Measurements from ENCODE around the gene MCM10.
A peak's percentile ranks its signal among the peaks of the same experiment; 100 is the strongest.

MCM10 gene

DNA sequence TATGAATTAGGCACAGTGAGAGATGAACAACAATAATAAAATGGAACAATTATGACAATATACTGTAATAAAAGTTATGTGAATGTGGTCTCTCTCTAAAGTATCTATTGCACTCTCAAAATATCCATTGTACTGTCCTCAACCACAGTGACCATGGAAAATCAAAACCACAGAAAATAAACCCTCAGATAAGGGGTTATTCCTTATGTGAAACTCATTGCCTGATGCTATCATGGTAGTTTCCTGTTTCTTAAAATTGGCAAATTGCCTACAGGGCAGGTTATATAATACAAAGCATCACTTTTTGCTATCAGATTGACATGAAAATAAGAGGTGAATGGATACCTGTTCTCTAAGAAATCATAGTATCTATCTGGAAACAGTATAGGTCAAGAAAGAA, 3.8 kb downstream of the MCM10 start:
- peak; percentile 2 for DNase-seq (ENCODE audit: low read depth)

GRCh38 chr10:13167568-13167967, 6.2 kb downstream of the MCM10 start:
- DNase-seq (ENCODE audit: low read depth) = no peak

DNA sequence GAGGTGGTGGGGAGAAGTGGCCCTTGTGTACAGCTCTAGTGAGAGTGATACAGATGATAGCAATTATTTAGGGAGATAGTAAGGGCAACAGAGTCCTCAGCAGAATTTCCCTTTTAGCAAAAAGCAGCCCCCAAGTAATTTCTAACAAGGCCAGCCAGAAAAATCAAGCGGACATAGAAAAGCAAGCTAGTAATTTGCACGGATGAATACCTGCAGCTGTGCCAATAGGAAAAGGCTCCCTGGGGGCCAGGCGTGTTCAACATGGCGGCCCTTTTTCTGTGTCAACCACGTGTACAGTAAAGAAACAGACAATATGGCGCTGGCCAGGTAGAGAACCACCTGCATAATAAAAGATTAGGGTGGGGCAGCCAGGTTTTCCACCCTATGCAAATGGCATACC, 7.4 kb downstream of the MCM10 start:
- DNase-seq (ENCODE audit: low read depth) = no peak

DNA sequence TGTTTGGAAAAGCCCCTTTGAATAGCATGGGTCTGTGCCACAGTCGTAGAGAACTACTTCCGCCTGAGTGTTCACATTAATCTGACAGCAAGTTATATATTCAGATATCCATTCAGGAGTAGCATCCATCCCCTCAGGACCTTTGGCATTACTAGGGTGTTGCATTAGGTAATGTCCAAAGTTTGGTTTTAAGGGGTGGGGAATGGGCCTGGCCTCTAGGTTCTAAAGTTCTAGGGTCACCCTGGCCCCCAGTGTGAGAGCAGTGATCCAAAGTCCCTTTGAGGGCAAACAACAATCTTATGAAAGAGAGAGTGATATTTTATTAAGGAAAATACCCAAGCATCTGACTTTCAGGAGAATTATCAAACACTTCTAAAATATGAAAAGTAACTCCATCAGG, 12.3 kb downstream of the MCM10 start:
- no peak for DNase-seq (ENCODE audit: low read depth)

DNA sequence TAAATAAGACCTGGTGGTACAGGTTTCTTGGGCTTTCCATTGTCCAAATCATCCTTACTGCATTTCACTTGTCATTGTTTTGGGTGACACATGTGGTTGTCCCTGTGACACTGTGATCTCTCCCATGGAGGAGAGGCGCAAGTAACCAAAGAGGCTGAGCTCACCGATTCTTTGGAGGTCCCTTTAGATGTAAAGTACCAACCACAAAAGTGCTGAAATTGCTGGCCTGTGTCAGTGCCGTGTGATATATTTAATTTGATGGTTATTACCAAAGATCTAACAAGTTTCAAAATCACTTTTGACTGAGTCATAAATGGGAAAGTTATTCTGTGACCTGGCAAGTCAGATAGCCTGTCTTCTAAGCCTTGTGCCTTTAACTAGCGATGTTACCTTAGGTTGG, 19.4 kb downstream of the MCM10 start:
- no peak for DNase-seq (ENCODE audit: low read depth)

GRCh38 chr10:13182424-13182823, 21.1 kb downstream of the MCM10 start:
- DNase-seq (ENCODE audit: low read depth) = no peak

GRCh38 chr10:13183625-13184024, 22.3 kb downstream of the MCM10 start:
- no peak for DNase-seq (ENCODE audit: low read depth)

DNA sequence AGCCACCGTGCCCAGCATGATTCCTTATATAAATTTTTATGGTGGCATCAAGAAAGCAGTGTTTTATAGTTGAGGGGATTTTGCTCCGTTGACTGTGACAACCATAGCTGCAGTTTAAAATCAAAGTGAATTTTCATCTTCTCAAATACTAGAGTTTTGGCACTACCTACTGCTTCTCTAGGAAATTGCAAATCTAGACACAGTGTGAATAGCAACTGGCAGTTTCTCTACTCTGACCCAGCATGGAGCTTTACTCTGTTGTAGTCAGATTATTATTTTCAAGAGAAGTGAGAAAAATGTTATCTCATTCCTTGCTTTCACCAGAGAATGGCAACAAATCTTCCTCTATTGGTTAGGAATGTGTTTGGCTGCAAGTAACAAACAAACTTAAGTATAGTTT, 22.9 kb downstream of the MCM10 start:
- no peak for DNase-seq (ENCODE audit: low read depth)

GRCh38 chr10:13184730-13185514, 23.6 kb downstream of the MCM10 start:
- DNase-seq (ENCODE audit: low read depth) = no peak

DNA sequence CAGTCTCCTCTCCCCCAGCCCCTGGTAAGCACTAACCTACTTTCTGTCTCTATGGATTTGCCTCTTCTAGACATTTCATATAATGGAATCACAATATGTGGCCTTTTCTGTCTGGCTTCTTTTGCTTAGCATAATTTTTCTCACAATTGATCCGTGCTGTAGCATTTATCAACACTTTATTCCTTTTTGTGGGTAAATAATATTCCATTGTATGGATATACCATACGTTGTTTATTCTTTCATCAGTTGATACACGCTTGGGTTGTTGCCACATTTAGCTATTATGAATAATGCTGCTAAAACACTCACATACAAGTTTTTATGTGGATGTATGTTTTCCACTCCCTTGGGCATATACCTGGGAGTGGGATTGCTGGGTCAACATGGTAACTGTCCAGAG, 25.8 kb downstream of the MCM10 start:
- no peak for DNase-seq (ENCODE audit: low read depth)

DNA sequence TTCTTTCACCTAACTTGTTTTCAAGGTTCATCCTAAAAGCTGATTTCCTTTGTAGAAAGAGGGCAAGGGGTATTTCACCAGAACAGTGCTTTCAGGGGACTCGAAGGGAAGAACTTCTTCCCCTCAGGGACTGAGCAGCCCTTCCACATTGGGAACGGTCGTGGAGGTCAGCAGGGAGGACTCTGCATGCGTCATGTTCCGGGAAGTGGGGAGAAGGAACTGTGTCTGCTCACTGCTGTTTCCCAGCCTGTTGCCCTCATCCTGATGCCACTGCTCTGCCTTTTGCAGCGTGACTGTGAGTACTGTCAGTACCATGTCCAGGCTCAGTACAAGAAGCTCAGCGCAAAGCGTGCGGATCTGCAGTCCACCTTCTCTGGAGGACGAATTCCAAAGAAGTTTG, 27.2 kb downstream of the MCM10 start:
- no peak for DNase-seq (ENCODE audit: low read depth)

- DNase-seq (ENCODE audit: low read depth) = no peak
These were observed 28.6 kb downstream of the MCM10 start for GRCh38 chr10:13189961-13190360.

GRCh38 chr10:13190816-13191215, 29.5 kb downstream of the MCM10 start:
- DNase-seq (ENCODE audit: low read depth) = no peak

- no peak for DNase-seq (ENCODE audit: low read depth)
These were observed 30.0 kb downstream of the MCM10 start for GRCh38 chr10:13191362-13191761.

- no peak for DNase-seq (ENCODE audit: low read depth)
These were observed 32.3 kb downstream of the MCM10 start for GRCh38 chr10:13193637-13194036.

GRCh38 chr10:13195016-13195415, 33.7 kb downstream of the MCM10 start:
- no peak for DNase-seq (ENCODE audit: low read depth)

- DNase-seq (ENCODE audit: low read depth) = peak; percentile 15
These were observed 39.8 kb downstream of the MCM10 start for GRCh38 chr10:13201132-13201531.

- DNase-seq (ENCODE audit: low read depth) = no peak
These were observed 44.7 kb downstream of the MCM10 start for GRCh38 chr10:13206091-13206490.

GRCh38 chr10:13206546-13207443, 45.4 kb downstream of the MCM10 start:
- DNase-seq (ENCODE audit: low read depth) = peak; percentile 5

- no peak for DNase-seq (ENCODE audit: low read depth)
These were observed 51.8 kb downstream of the MCM10 start for GRCh38 chr10:13213163-13213562.

DNA sequence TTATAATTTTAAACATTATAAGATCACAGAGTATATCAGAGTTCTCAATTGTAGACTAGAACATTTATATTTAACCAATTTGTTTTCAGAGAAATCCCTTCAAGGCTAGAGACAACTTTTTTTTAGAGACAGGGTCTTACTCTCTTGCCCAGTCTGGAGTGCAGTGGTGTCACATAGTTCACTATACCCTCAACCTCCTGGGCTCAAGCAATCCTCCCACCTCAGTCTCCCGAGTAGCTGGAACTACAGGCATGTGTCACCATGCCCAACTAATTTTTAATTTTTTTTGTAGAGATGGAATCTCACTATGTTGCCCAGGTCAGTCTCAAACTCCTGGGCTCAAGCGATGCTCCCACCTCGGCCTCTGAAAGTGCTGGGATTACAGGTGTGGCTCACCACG, 57.5 kb downstream of the MCM10 start:
- no peak for DNase-seq (ENCODE audit: low read depth)

- DNase-seq (ENCODE audit: low read depth) = no peak
These were observed 58.6 kb downstream of the MCM10 start for GRCh38 chr10:13219685-13220670.

Data from non-pigmented ciliary epithelial cell (primary cell).